Immature natural killer cell (primary cell): ENCODE measurements around the gene BCOR. TPM values are rescaled to one million over a fixed set of nuclear protein-coding genes. Genes with fewer than 3 reads are reported as not detected.

ENCODE experiments used
- DNase-seq, 3 donors: peaks; one replicate each; pipeline ENCODE4 v3.0.0; 2022; ENCODE audit warnings: mixed read lengths in 1 of 3
- H3K27ac Mint-ChIP-seq, 6 donors: one replicate each; pipeline ENCODE4 v1.8.0; 2020; ENCODE audit warnings: mixed read lengths in 6 of 6, mild to moderate bottlenecking in 5 of 6, inconsistent platforms in 4 of 6, moderate library complexity in 3 of 6
- H3K27me3 Mint-ChIP-seq, 3 donors: one replicate each; pipeline ENCODE4 v1.8.0; 2020 to 2021; ENCODE audit warnings: low read depth in 3 of 3, mild to moderate bottlenecking in 3 of 3, mixed read lengths in 3 of 3, moderate library complexity in 3 of 3, inconsistent platforms in 1 of 3
- H3K36me3 Mint-ChIP-seq, 3 donors: one replicate each; pipeline ENCODE4 v1.8.0; 2020; ENCODE audit warnings: mixed read lengths in 3 of 3, inconsistent platforms in 2 of 3, mild to moderate bottlenecking in 2 of 3
- H3K4me1 Mint-ChIP-seq, 2 donors: one replicate each; pipeline ENCODE4 v1.8.0; 2020; ENCODE audit warnings: inconsistent platforms in 2 of 2, mild to moderate bottlenecking in 2 of 2, mixed read lengths in 2 of 2, moderate library complexity in 1 of 2
- H3K4me3 Mint-ChIP-seq, 5 donors: one replicate each; pipeline ENCODE4 v1.8.0; 2020; ENCODE audit warnings: mild to moderate bottlenecking in 5 of 5, mixed read lengths in 5 of 5, inconsistent platforms in 3 of 5, moderate library complexity in 3 of 5
- H3K9me3 Mint-ChIP-seq, 6 donors: one replicate each; pipeline ENCODE4 v1.8.0; 2020; ENCODE audit warnings: mild to moderate bottlenecking in 6 of 6, mixed read lengths in 6 of 6, inconsistent platforms in 4 of 6, moderate library complexity in 3 of 6
- polyA plus RNA-seq, 3 donors: library from polyadenylated mRNA; unstranded; fragments of 300-500 nt; fragmentation: Illumina TruSeq; gene quantifications; one replicate each; pipeline ENCODE4 v1.2.3, GENCODE V29; 2021

BCOR gene
- 1 to 10 TPM in 2 of 3 donors, not detected in 1; 3.4 to 7.2 TPM for polyA plus RNA-seq

DNA sequence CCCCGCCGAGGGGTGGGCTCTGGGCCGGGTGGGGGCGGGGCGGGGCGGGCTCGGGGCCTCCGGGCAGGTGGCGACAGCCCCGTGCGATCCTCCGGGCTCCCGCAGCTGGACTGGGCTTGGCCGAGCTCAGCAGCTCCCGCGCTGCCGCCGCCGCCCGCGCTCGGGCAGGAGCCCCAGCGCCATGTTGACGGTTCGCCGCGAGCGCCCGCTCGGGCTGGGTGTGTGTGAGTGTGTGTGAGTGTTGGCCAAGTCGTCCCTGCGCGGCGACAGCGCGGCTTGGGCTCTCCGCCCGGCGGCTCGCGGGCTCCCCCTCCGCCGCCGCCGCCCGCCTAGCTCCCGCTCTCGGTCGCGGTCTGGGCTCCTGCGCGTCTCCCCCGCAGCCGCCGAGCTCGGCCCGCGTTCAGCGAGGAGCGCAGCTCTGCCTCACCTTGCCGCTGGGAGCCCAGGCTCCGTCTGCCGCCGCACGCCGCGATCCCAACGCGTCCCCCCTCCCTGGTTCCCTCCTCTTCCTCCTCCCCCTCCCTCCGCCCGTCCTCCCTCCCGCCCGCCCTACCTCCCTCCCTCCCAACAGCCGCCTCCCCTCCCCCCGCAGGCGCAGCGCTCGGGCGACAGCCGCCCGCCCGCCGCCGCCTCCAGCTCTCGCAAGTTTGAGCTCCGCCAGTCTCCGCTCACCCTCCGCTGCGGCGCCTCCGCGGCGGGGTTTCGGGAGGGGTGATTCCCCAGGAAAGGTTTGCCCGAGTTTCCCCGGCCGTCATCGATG, at the start of gene BCOR:
TSS of gene BCOR (minus strand) at position 455 of the 760 bp plus-strand sequence. CDS start 20,029 bp downstream, outside the sequence.
- Mint-ChIP-seq H3K27me3 (peaks cover 27 to 40% (median 28%) of the 10 kb centered on the region in 3 donors), H3K4me3 (peak within 1 kb of the TSS; percentile 86 to 97 (median 90)), H3K36me3 (peaks cover 0 to under 1% (median under 1%) of the 10 kb centered on the region in 3 donors), H3K9me3 (peaks cover 0 to 2% (median 0%) of the 10 kb centered on the region in 6 donors), H3K27ac (peak within 1 kb of the TSS; percentile 80 to 93 (median 90)), H3K4me1 (peaks cover 27 to 39% of the 10 kb centered on the region in 2 donors)
- DNase-seq = peak; percentile 68 to 74 (median 73)

DNA sequence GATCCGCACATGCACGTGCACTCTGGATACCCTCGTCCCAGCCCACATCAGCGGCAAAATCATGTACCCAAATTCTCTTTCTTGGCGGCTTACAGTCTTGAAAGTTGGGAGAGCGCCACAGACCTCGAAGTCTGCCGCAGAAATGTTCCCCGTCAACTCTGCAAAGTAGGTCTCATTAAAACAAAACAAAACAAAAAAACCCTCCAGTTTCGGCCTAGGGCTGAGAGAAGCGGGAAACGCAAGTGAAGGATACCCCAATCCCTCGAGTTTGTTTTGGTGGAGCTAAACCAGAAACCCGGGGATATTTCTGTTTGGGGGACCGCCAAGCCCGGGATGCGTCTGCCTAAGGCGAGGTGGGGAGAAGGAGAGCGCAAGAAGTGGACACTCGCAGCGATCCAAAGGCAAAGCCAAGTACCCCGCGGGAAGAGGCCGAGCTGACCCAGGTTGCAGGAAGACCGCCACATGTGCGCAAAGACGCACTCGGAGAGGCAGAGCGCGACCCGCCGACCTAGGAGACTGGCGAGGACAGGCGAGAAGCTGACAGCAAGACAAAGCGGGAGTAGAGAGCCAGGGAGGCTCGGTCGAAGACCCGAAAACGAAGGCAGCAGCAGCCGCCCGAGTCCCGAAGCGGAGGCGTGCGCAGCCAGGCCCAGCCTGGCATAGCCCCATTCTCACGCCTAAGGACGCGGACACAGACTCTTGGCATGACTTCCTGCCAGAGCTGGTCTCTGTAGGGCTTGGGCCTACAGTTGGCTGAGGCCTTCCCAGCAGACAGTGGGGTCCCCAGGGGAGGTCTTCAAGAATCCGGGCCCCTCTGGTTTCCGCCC, 49.6 kb upstream of the BCOR start:
- peak overlapping the region; percentile 21 to 61 (median 42) for H3K4me3 Mint-ChIP-seq

DNA sequence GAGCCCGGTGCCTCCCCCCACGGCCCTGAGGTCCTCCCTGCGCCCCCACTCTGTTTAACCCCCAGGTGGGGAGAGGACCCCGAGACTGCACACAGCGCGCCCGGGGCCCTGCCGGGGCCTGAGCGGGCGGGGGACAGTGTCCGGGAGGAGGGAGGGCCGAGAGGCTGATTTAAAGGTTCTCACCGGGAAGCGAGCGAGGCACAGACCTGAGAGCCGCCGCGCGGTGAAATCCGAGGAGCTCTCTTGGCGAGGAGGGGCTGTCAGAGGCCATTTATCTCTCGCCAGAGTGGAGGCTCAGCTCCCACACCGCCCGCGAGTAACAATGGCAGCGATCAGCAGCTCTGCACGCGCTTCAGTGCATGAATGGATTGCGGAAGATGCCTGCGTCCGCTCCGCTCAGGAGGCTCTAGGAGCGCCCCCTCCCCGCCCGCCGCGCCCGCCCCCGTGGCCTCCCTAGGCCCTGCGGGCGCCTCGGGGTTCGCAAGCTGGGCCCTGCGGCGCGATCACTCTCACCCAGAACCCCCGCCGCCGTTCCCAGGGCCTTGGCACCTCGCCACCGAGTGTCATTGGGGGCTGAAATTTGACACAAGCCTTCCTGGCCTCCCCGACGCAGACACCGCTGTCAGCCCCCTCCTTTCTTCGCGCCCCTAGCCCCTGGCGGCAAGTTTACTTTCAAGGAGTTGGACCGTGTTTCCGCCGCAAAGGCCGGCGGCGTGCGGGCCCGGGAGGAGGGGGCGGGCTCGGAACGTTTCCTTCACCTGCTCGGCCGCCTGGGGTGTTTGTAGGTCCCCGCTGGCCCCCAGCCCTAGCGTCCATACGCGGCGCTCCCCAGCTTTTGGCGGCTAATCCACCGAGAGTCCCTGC, 48.7 kb upstream of the BCOR start:
- H3K27ac Mint-ChIP-seq = no peak overlapping the region
- H3K4me3 Mint-ChIP-seq = peak overlapping the region; percentile 45 to 64 (median 59)
- H3K36me3 Mint-ChIP-seq = no peaks in the 10 kb centered on the region
- no peaks in the 10 kb centered on the region for H3K9me3 Mint-ChIP-seq
- H3K27me3 Mint-ChIP-seq = peaks cover 7 to 22% (median 20%) of the 10 kb centered on the region in 3 donors
- DNase-seq = no peak
- peaks cover 12 to 22% of the 10 kb centered on the region in 2 donors for H3K4me1 Mint-ChIP-seq

More for the DNA sequence above, 49.6 kb upstream of the BCOR start:
- no peak for DNase-seq
- Mint-ChIP-seq H3K27ac (no peak overlapping the region), H3K4me1 (peaks cover 12 to 22% of the 10 kb centered on the region in 2 donors), H3K36me3 (no peaks in the 10 kb centered on the region), H3K27me3 (peaks cover 7 to 22% (median 21%) of the 10 kb centered on the region in 3 donors), H3K9me3 (no peaks in the 10 kb centered on the region)

DNA sequence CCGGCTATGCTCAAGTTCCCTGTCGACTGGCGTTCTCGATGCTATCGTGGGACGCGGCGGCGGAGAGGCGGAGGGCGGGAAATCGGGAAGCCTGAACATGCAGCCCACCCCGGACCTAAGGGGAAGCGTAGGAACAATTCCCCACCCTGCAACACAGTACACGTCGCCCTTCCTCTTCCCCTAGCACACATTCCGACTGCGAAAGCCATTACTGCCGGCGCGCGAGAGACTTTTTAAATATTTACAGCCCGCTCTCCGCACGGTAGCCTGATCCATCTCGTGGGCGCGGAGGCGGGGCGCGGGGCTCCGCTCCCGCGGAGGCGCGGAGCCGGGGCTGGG, 48.1 kb upstream of the BCOR start:
- H3K4me3 Mint-ChIP-seq = peak overlapping the region in 4 of 5 donors; percentile 24 to 62 (median 46)

DNA sequence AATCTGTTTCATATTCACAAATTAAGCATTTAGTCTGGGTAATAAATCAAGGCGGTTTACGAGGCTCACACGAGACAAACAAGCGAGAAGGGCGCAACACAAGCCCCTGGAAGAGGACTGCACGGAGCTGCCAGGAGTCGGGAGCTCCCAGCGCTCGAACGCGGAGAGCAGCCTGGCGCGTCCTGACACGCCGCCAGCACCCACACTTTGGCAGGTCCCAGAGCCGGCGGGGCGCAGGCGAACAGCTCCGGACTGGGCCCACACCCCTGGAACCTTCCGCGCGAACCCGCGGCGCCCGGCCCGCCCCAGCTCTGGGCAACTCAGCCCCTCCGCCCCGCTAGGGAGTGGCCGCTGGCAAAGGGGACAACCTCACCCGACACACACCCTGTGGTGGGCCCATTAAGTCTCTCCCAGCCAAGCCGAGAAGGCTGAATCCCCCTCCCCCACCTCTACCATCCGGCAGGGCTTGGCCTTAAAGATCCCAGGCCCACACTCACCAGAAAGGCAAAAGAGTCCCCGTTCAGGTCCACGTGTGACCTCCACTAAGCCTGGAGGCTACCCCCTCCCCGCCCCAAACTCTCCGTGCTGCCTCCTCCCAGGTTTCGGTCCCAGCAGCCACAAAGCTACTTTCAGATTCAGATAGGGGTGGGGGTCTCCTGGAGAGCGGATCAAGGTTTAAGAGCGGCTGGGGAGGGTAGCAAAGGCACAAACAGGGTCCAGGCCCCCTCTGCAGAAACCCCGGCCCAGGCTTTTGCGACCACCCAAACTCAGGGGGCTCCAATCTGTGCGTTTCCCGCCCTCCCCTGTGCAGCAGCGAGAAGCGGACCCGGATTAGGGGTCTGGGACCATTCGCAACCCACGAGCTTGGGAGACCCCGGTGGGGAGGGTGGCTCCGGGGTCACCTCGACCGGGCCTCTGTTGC, 47.5 kb upstream of the BCOR start:
- no peaks in the 10 kb centered on the region for H3K9me3 Mint-ChIP-seq
- peaks cover 12 to 22% of the 10 kb centered on the region in 2 donors for H3K4me1 Mint-ChIP-seq
- no peaks in the 10 kb centered on the region for H3K36me3 Mint-ChIP-seq
- no peak for DNase-seq
- peak overlapping the region; percentile 24 to 68 (median 51) for H3K4me3 Mint-ChIP-seq
- H3K27me3 Mint-ChIP-seq = peaks cover 7 to 23% (median 18%) of the 10 kb centered on the region in 3 donors
- H3K27ac Mint-ChIP-seq = no peak overlapping the region

More for the DNA sequence above, 48.1 kb upstream of the BCOR start:
- H3K27ac Mint-ChIP-seq = no peak overlapping the region
- H3K4me1 Mint-ChIP-seq = peaks cover 12 to 22% of the 10 kb centered on the region in 2 donors
- H3K36me3 Mint-ChIP-seq = no peaks in the 10 kb centered on the region
- H3K9me3 Mint-ChIP-seq = no peaks in the 10 kb centered on the region
- peaks cover 7 to 22% (median 18%) of the 10 kb centered on the region in 3 donors for H3K27me3 Mint-ChIP-seq
- no peak for DNase-seq

DNA sequence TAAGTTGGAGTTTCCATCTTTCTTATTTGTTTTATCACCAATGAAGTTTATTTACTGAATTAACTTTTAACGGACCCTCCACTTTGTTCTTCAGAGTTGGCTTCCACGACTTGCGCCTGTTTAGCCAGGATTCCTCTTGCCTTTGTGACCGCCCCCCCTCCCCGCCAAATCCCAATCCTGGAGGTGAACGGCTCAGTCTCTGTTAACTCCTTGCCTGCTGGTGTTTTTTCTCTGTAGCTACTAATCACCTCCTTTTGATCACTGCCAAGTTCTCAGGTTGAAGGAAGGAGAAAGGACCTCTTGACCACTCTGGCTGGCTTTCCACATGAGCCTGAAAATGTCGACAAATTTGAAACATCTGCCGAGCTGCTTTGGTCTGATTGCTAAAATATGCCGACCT, 46.8 kb upstream of the BCOR start:
- peak overlapping the region in 2 of 5 donors; percentile 14 to 51 for H3K4me3 Mint-ChIP-seq
- peaks cover 10 to 20% (median 18%) of the 10 kb centered on the region in 3 donors for H3K27me3 Mint-ChIP-seq
- H3K9me3 Mint-ChIP-seq = no peaks in the 10 kb centered on the region
- H3K36me3 Mint-ChIP-seq = no peaks in the 10 kb centered on the region
- H3K4me1 Mint-ChIP-seq = peaks cover 12 to 22% of the 10 kb centered on the region in 2 donors
- H3K27ac Mint-ChIP-seq = no peak overlapping the region
- DNase-seq = no peak

DNA sequence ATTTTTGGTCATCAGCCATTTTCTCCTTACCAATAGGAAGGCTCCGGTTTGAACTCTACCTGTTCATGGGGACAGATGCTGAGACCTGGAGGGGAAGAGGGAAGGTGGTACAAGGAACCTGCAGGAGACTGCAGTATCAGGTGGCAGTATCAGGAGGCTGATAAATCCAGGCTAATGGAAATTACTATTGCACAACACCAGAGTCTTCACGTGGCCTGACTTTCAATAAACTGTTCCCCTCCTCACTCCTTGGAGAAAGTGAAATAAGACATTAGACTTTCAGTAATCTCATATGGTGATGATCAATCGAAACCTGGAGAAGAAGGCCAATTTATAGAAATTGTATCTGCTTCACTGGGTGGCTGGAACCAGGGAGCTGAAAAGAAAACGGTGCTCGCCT, 46.2 kb upstream of the BCOR start:
- Mint-ChIP-seq H3K4me1 (peaks cover 8 to 16% of the 10 kb centered on the region in 2 donors), H3K36me3 (no peaks in the 10 kb centered on the region), H3K27me3 (peaks cover 8 to 18% (median 14%) of the 10 kb centered on the region in 3 donors), H3K27ac (no peak overlapping the region), H3K4me3 (no peak overlapping the region), H3K9me3 (no peaks in the 10 kb centered on the region)
- DNase-seq = no peak

DNA sequence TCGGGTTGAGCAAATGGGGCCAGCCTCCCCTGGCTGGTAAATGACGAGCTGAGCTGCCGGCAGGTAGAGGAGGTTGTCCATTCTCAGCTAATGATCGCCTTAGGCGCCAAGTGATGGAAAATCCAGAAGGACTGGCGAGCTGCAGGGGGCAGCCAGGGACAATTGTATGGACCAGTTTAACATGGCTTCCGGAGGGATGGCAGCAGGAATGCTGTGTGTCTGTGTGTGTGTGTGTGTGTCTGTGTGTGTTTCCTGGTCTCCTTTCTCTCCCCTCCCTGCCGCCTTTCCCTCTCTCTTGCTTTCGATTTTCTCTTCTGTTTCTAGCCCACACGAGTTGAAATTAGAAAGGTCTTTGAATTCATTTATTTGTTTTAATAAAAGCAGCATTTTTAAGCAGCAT, 45.2 kb upstream of the BCOR start:
- Mint-ChIP-seq H3K9me3 (no peaks in the 10 kb centered on the region), H3K36me3 (no peaks in the 10 kb centered on the region), H3K27me3 (peaks cover 6 to 14% (median 13%) of the 10 kb centered on the region in 3 donors), H3K4me1 (peaks cover 0 to 8% of the 10 kb centered on the region in 2 donors), H3K4me3 (no peak overlapping the region), H3K27ac (no peak overlapping the region)
- no peak for DNase-seq

DNA sequence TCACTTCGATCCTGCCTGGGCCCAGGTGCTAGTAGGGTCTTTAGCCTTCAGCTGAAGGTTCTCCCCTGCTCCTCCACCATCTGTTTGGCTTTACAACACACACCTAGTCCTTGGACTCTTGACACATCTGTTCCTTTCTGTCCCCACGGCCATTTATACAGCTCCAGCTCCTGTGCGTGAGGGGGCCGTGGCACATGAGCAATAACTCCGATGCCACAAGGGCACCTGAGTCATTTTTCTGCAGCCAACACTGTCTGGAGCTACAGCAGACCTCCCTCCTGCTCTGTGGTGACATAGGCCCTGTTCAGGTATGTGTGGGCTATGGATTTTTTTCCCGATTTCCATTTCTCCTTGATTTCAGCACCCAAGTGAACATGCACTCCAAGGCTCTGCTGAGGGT, 44.7 kb upstream of the BCOR start:
- no peak for DNase-seq
- no peak overlapping the region for H3K4me3 Mint-ChIP-seq
- peaks cover 6 to 14% (median 13%) of the 10 kb centered on the region in 3 donors for H3K27me3 Mint-ChIP-seq
- peaks cover 0 to 8% of the 10 kb centered on the region in 2 donors for H3K4me1 Mint-ChIP-seq
- no peaks in the 10 kb centered on the region for H3K36me3 Mint-ChIP-seq
- H3K9me3 Mint-ChIP-seq = no peaks in the 10 kb centered on the region
- no peak overlapping the region for H3K27ac Mint-ChIP-seq

DNA sequence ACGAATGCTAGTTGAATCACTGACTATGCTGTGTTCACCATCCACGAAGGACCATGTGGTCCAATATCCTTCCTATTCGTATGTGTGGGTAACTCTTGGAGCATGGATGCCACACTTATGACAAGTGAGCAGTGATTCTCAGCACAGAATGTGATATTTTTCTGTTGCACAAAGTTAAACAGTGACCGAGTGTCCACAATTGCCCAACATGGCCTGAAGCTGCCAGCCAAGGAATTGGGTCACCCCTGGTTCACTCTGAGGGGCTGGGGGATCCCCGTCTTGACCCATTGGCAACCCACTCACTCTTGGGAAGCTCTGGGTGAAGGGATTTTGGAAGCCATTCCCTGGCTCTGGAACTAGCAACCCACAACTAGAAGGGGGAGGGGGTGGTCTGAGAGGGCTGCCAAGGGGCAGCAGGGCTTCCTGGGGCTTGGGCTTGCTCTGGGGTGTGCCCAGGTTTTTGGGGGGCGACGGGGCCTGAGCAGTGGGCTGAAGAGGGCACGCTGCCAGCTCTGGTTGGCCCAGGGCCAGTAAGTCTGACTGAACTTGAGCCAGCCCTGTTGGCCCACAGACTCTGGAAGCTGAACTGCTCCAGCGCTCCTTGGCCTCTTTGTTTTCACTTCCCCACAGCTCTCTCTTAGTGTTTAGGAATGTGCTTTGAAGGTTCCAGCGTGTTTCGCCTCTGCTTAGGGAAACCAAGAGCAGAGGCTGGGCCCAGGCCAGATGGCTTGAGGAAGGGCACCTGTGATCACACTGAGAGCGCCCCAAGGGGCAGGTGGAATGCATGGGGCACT, 43.1 kb upstream of the BCOR start:
- Mint-ChIP-seq H3K27ac (no peak overlapping the region), H3K9me3 (no peaks in the 10 kb centered on the region), H3K4me1 (peaks cover 0 to 6% of the 10 kb centered on the region in 2 donors), H3K27me3 (peaks cover 6 to 13% (median 10%) of the 10 kb centered on the region in 3 donors), H3K36me3 (no peaks in the 10 kb centered on the region), H3K4me3 (no peak overlapping the region)
- no peak for DNase-seq

DNA sequence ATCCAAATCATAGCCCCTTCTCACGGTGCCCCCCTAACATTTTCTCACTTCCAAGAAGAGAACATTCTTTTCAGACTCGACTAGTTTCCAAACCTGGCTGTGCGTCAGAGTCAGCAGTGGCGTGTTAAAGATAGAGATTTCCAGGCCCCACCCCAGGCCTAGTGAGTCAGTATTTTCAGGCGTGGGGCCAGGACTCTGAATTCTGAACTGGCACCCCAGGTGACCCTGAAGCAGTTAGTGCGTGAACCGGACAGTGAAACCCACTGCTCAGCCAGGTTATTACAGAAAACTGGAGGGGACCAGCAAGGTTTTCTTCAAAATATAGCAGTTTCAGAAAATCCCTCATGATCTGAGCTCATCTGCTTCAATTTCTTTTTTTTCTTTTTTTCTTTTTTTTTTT, 35.0 kb upstream of the BCOR start:
- no peak for DNase-seq
- Mint-ChIP-seq H3K9me3 (no peaks in the 10 kb centered on the region), H3K36me3 (no peaks in the 10 kb centered on the region), H3K4me1 (peaks cover 1 to 5% of the 10 kb centered on the region in 2 donors), H3K27me3 (peaks cover 1 to 3% (median 3%) of the 10 kb centered on the region in 3 donors), H3K27ac (no peak overlapping the region), H3K4me3 (no peak overlapping the region)
